ENCODE data around the gene KIAA1671.
"Not testable (repeated sequence)": the region's sequence is repeated elsewhere in the genome, so short reads cannot be mapped to it uniquely, and the experiment has no call there.

DNA sequence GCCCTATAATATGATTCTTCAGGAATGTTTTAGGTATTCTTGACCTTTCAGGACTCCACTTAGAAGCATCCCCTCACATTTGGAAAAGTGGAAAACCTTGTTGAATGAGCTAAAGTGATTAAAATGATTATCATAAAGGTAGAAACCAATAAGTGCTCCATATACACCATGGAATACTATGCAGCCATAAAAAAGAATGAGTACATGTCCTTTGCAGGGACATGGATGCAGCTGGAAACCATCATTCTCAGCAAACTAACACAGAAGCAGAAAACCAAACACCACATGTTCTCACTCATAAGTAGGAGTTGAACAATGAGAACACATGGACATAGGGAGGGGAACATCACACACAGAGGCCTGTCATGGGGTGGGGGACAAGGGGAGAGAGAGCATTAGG lies 281.2 kb downstream of the KIAA1671 start:
- TF ChIP-seq, protein P1, sequence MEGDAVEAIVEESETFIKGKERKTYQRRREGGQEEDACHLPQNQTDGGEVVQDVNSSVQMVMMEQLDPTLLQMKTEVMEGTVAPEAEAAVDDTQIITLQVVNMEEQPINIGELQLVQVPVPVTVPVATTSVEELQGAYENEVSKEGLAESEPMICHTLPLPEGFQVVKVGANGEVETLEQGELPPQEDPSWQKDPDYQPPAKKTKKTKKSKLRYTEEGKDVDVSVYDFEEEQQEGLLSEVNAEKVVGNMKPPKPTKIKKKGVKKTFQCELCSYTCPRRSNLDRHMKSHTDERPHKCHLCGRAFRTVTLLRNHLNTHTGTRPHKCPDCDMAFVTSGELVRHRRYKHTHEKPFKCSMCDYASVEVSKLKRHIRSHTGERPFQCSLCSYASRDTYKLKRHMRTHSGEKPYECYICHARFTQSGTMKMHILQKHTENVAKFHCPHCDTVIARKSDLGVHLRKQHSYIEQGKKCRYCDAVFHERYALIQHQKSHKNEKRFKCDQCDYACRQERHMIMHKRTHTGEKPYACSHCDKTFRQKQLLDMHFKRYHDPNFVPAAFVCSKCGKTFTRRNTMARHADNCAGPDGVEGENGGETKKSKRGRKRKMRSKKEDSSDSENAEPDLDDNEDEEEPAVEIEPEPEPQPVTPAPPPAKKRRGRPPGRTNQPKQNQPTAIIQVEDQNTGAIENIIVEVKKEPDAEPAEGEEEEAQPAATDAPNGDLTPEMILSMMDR (IDR thresholded peaks at IDR 0.05 in 8 of 11, conservative IDR thresholded peaks at IDR 0.05 in 3 of 11), result not testable (repeated sequence)
- TF ChIP-seq POLR2AphosphoS5 (IDR thresholded peaks at IDR 0.05), result not testable (repeated sequence)

Data from spleen (tissue), 7 donors.